ENCODE measurements around the gene CHPT1.

- TF ChIP-seq POLR2A (IDR thresholded peaks at IDR 0.05; ENCODE audit: low read length) (no peak), GATA1 (IDR thresholded peaks at IDR 0.05; ENCODE audit: low read depth, low read length) (no peak)
Measured at GRCh38 chr12:101700299-101700820, 2.9 kb downstream of the CHPT1 start.

Measured in erythroblast (primary cell).